ENCODE measurements around the gene SOX5. TPM values are rescaled to one million over a fixed set of nuclear protein-coding genes. Genes with fewer than 3 reads are reported as not detected.
"Not testable (repeated sequence)": the region's sequence is repeated elsewhere in the genome, so short reads cannot be mapped to it uniquely, and the experiment has no call there.

The SOX5 gene
- total and polyA plus RNA-seq, 2 donors (not counting 1 experiment from before 2014, with no cell fraction given), result 9.2 to 32.0 TPM

DNA sequence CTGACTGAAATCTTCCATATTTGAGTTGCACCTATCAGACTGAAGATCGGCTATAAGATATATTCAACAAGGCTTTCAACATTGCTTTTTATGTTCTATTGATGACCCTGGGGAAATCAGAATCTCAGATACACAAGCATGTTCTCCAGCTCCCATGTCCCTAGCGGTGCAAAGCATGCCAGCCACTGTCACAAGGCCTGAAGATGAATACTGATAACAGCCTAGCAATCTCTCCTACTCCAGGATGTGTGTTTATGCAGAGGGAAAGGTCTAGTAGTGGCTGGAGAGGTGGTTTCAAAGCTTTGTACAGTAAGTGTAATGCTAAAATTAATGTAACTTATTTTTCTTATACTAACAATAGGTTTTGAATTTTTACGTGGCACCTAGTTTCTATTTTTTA, 64.6 kb downstream of the SOX5 start:
- Histone ChIP-seq H3K4me2 (ENCODE audit: extremely low read depth, insufficient read depth, low read length) (no peak overlapping the region), H4K20me1 (ENCODE audit: control insufficient read depth, extremely low read depth, insufficient read depth, low read length) (no peaks in the 10 kb centered on the region), H3K79me2 (ENCODE audit: control insufficient read depth, insufficient read depth, low read length) (no peaks in the 10 kb centered on the region), H3K4me3 (replicated peaks in 1 of 4; ENCODE audit: control extremely low read depth in 1 of 4, insufficient read depth in 1 of 4, low read depth in 3 of 4, low read length in 4 of 4) (no peak overlapping the region), H3K4me1 (ENCODE audit: control insufficient read depth, extremely low read depth, insufficient read depth, low read length) (no peaks in the 10 kb centered on the region), H3K36me3 (ENCODE audit: control insufficient read depth, insufficient read depth, low read length) (no peaks in the 10 kb centered on the region), H3K27ac (ENCODE audit: insufficient read depth, low read length) (no peak overlapping the region), H2AFZ (ENCODE audit: low read length) (no peak overlapping the region), H3K9me3 (ENCODE audit: control insufficient read depth, insufficient read depth, low read depth, low read length) (no peaks in the 10 kb centered on the region), H3K27me3 (ENCODE audit: control insufficient read depth, insufficient read depth, low read length) (no peaks in the 10 kb centered on the region), H3K9ac (ENCODE audit: insufficient read depth, low read length) (no peak overlapping the region)
- no peak for DNase-seq (ENCODE audit: low read depth in 2 of 2)
- no peak for TF ChIP-seq EZH2 (IDR thresholded peaks at IDR 0.05; ENCODE audit: low read length, missing control alignments)
- TF ChIP-seq, protein P1, sequence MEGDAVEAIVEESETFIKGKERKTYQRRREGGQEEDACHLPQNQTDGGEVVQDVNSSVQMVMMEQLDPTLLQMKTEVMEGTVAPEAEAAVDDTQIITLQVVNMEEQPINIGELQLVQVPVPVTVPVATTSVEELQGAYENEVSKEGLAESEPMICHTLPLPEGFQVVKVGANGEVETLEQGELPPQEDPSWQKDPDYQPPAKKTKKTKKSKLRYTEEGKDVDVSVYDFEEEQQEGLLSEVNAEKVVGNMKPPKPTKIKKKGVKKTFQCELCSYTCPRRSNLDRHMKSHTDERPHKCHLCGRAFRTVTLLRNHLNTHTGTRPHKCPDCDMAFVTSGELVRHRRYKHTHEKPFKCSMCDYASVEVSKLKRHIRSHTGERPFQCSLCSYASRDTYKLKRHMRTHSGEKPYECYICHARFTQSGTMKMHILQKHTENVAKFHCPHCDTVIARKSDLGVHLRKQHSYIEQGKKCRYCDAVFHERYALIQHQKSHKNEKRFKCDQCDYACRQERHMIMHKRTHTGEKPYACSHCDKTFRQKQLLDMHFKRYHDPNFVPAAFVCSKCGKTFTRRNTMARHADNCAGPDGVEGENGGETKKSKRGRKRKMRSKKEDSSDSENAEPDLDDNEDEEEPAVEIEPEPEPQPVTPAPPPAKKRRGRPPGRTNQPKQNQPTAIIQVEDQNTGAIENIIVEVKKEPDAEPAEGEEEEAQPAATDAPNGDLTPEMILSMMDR (conservative IDR thresholded peaks at IDR 0.05 in 1 of 2, IDR thresholded peaks at IDR 0.05 in 1 of 2; ENCODE audit: low read depth in 1 of 2, low read length in 2 of 2), result no peak

DNA sequence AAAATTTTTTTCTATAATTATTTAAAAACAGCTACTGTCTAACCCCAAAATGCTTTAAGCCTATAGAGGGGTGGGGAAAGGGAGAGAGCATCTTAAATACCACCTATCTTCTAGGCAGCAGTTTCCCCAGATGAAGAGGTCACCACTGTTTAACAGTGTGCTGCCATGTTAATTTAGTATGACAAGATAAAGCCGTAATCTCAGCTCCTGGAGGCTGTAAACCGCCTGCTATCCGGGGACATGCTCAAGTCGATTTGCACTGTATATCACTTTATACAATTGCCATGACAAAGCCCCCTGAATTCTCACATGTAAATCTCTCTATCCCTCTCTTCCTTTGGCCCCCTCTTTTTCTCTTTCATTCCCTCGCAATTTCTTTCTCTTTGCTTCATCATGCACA, 68.5 kb downstream of the SOX5 start:
- no peaks in the 10 kb centered on the region for H3K4me1 ChIP-seq (ENCODE audit: control insufficient read depth, extremely low read depth, insufficient read depth, low read length)
- no peaks in the 10 kb centered on the region for H3K79me2 ChIP-seq (ENCODE audit: control insufficient read depth, insufficient read depth, low read length)
- H2AFZ ChIP-seq (ENCODE audit: low read length), result no peak overlapping the region
- no peak overlapping the region for H3K4me2 ChIP-seq (ENCODE audit: extremely low read depth, insufficient read depth, low read length)
- no peak overlapping the region for H3K27ac ChIP-seq (ENCODE audit: insufficient read depth, low read length)
- H3K9me3 ChIP-seq (ENCODE audit: control insufficient read depth, insufficient read depth, low read depth, low read length), result no peaks in the 10 kb centered on the region
- DNase-seq (ENCODE audit: low read depth in 2 of 2), result no peak
- no peaks in the 10 kb centered on the region for H4K20me1 ChIP-seq (ENCODE audit: control insufficient read depth, extremely low read depth, insufficient read depth, low read length)
- H3K9ac ChIP-seq (ENCODE audit: insufficient read depth, low read length), result no peak overlapping the region
- no peaks in the 10 kb centered on the region for H3K36me3 ChIP-seq (ENCODE audit: control insufficient read depth, insufficient read depth, low read length)
- TF ChIP-seq, protein P1 (conservative IDR thresholded peaks at IDR 0.05 in 1 of 2, IDR thresholded peaks at IDR 0.05 in 1 of 2; ENCODE audit: low read depth in 1 of 2, low read length in 2 of 2), result no peak
- no peak for TF ChIP-seq EZH2 (IDR thresholded peaks at IDR 0.05; ENCODE audit: low read length, missing control alignments)
- H3K27me3 ChIP-seq (ENCODE audit: control insufficient read depth, insufficient read depth, low read length), result no peaks in the 10 kb centered on the region
- no peak overlapping the region for H3K4me3 ChIP-seq (replicated peaks in 1 of 4; ENCODE audit: control extremely low read depth in 1 of 4, insufficient read depth in 1 of 4, low read depth in 3 of 4, low read length in 4 of 4)

DNA sequence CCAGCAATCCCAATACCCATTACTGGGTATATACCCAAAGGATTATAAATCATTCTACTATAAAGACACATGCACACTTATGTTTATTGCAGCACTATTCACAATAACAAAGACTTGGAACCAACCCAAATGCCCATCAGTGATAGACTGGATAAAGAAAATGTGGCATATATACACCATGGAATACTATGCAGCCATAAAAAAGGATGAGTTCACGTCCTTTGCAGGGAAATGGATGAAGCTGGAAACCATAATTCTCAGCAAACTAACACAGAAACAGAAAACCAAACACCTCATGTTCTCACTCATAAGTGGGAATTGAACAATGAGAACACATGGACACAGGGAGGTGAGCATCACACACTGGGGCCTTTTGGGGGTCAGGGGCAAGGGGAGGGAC, 72.9 kb downstream of the SOX5 start:
- not testable (repeated sequence) for H3K4me3 ChIP-seq (replicated peaks in 1 of 4; ENCODE audit: control extremely low read depth in 1 of 4, insufficient read depth in 1 of 4, low read depth in 3 of 4, low read length in 4 of 4); H3K79me2 ChIP-seq (ENCODE audit: control insufficient read depth, insufficient read depth, low read length); H2AFZ ChIP-seq (ENCODE audit: low read length); H3K9me3 ChIP-seq (ENCODE audit: control insufficient read depth, insufficient read depth, low read depth, low read length); H3K4me1 ChIP-seq (ENCODE audit: control insufficient read depth, extremely low read depth, insufficient read depth, low read length); H3K9ac ChIP-seq (ENCODE audit: insufficient read depth, low read length); H3K36me3 ChIP-seq (ENCODE audit: control insufficient read depth, insufficient read depth, low read length); H4K20me1 ChIP-seq (ENCODE audit: control insufficient read depth, extremely low read depth, insufficient read depth, low read length); H3K27ac ChIP-seq (ENCODE audit: insufficient read depth, low read length); H3K4me2 ChIP-seq (ENCODE audit: extremely low read depth, insufficient read depth, low read length); H3K27me3 ChIP-seq (ENCODE audit: control insufficient read depth, insufficient read depth, low read length); DNase-seq (ENCODE audit: low read depth in 2 of 2)
